ENCODE data around the gene MTG1.

The MTG1 gene

GRCh38 chr10:133388236-133388972 lies 5.6 kb upstream of the MTG1 start:
- DNase-seq (ENCODE audit: low read depth in 2 of 2) = no peak
- TF ChIP-seq, protein P1, sequence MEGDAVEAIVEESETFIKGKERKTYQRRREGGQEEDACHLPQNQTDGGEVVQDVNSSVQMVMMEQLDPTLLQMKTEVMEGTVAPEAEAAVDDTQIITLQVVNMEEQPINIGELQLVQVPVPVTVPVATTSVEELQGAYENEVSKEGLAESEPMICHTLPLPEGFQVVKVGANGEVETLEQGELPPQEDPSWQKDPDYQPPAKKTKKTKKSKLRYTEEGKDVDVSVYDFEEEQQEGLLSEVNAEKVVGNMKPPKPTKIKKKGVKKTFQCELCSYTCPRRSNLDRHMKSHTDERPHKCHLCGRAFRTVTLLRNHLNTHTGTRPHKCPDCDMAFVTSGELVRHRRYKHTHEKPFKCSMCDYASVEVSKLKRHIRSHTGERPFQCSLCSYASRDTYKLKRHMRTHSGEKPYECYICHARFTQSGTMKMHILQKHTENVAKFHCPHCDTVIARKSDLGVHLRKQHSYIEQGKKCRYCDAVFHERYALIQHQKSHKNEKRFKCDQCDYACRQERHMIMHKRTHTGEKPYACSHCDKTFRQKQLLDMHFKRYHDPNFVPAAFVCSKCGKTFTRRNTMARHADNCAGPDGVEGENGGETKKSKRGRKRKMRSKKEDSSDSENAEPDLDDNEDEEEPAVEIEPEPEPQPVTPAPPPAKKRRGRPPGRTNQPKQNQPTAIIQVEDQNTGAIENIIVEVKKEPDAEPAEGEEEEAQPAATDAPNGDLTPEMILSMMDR (IDR thresholded peaks at IDR 0.05; ENCODE audit: low read depth, low read length) = no peak
- no peak overlapping the region for H3K4me3 ChIP-seq (replicated peaks in 1 of 2; ENCODE audit: low read depth in 2 of 2, low read length in 2 of 2)

DNA sequence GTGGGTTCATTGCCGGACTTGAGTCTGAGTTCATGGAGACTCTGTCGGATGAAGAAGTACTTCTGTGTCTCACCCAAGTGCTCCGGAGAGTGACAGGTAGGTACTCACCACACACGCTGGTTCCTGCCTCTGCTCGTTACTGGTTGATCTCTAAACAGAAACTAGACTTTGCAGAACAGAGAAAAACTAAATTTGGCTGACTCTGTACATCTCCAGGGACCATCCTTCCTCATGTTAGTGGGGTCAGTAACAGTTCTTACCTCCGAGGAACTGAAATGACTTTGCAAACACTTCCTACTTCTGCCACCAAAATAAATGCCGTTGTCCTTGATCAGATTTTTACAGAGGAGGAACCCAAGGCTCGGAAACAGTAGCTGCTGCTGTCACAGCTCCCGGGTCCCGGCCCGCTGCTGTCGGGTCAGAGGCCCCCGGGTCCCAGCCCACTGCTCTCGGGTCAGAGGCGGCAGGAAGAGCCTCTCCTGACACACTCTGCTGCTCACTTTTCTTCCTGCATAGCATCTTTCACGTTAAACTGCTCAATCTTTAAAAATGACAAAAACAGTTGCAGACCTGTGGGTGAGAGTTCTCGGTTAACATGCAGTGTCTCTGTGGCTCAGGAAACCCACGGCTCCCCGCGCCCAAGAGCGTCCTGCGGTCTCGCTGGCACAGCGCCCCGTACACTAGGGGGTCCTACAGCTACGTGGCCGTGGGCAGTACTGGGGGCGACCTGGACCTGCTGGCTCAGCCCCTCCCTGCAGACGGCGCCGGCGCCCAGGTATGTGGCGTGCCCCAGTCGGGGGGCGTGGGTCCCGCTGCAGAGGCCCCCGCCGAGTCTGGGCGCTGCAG lies 4.8 kb upstream of the MTG1 start:
- H3K4me3 ChIP-seq (replicated peaks in 1 of 2; ENCODE audit: low read depth in 2 of 2, low read length in 2 of 2) = no peak overlapping the region
- no peak for DNase-seq (ENCODE audit: low read depth in 2 of 2)
- TF ChIP-seq, protein P1 (IDR thresholded peaks at IDR 0.05; ENCODE audit: low read depth, low read length) = no peak

DNA sequence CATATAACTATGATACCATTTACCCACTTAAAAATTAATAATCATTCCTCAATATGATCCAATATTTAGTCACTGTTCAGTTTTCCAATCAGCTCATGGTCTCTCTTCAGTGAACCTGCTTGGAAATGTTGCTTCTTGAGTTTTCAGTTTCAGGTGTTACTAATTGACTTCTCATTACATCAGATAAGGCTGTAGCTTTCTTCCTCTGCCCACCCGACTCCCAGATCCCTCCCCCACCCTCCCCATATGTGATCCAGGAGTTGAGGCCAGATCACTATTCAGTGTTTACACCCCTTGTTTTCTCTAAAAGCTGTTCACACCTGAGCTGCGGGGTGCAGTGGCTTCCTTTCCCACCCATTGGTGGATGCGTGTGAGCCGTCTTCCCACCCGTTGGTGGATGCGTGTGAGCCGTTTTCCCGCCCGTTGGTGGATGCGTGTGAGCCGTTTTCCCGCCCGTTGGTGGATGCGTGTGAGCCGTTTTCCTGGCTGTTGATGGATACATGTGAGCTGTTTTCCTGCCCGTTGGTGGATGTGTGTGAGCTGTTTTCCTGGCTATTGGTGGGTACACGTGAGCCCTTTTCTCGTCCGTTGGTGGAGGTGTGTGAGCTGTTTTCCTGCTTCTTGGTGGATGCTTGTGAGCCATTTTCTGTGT lies 3.2 kb upstream of the MTG1 start:
- DNase-seq (ENCODE audit: low read depth in 2 of 2) = no peak
- no peak overlapping the region for H3K4me3 ChIP-seq (replicated peaks in 1 of 2; ENCODE audit: low read depth in 2 of 2, low read length in 2 of 2)
- TF ChIP-seq, protein P1 (IDR thresholded peaks at IDR 0.05; ENCODE audit: low read depth, low read length) = no peak

DNA sequence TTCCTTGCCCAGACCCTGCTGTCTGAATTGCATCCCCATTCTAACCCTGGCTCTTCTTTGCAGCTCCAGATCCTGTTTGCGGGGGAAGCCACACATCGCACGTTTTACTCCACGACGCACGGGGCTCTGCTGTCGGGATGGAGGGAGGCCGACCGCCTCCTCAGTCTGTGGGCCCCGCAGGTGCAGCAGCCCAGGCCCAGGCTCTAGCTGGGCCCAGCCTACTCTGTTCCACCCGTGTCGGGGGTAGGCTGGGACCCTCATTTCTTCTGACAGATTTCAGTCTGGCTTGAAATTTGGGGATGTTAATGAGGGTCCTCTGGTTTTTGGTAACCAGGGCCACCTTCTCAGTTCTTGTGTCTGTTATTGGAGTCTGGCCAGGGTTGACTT lies 2.7 kb upstream of the MTG1 start:
- TF ChIP-seq, protein P1 (IDR thresholded peaks at IDR 0.05; ENCODE audit: low read depth, low read length) = no peak
- DNase-seq (ENCODE audit: low read depth in 2 of 2) = no peak
- no peak overlapping the region for H3K4me3 ChIP-seq (replicated peaks in 1 of 2; ENCODE audit: low read depth in 2 of 2, low read length in 2 of 2)

GRCh38 chr10:133391761-133392518 lies 2.0 kb upstream of the MTG1 start:
- DNase-seq (ENCODE audit: low read depth in 2 of 2) = no peak
- TF ChIP-seq, protein P1 (IDR thresholded peaks at IDR 0.05; ENCODE audit: low read depth, low read length) = no peak
- H3K4me3 ChIP-seq (replicated peaks in 1 of 2; ENCODE audit: low read depth in 2 of 2, low read length in 2 of 2) = no peak overlapping the region

DNA sequence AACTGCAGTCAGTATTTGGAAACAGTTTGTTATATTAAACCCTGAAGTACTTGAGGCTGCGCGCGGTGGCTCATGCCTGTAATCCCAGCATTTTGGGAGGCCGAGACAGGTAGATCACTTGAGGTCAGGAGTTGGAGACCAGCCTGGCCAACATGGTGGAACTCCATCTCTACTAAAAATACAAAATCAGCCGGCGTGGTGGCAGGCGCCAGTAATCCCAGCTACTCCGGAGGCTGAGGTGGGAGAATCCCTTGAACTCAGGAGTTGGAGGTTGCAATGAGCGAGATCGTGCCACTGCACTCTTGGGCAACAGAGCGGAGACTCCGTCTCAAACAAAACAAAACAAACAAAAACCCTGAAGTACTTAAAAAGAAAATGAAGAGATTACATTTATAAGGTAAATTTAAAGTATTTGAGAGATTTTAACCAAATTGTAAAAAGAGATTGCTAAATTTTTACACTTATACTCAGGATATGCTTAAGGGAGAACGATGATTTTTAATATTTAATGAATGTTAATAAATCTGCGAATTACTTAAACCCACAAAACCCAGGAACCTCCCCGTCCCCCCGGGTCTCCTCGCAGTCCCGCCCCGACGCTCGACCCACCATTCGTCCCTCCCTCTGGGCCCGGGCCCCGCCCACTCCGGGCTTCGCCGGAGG lies 425 bp upstream of the MTG1 start:
- peak overlapping the region; percentile 3 to 75 for H3K4me3 ChIP-seq (replicated peaks in 1 of 2; ENCODE audit: low read depth in 2 of 2, low read length in 2 of 2)
- TF ChIP-seq, protein P1 (IDR thresholded peaks at IDR 0.05; ENCODE audit: low read depth, low read length) = no peak
- peak in 1 of 2 donors; percentile 5 for DNase-seq (ENCODE audit: low read depth in 2 of 2)

Measured in cardiac fibroblast (primary cell).